Fibroblast of lung (primary cell): Measurements from ENCODE around the gene CLDN3.

Source experiments
- EZH2 ChIP-seq: IDR thresholded peaks from 2 replicates; pipeline ENCODE4 v1.5.1; 2012; ENCODE audit warnings: low read length, control low read depth, mild to moderate bottlenecking; ENCODE audit errors: missing control alignments
- TF ChIP-seq, protein P1 (sequence below), 2 donors: IDR thresholded peaks in 1 of 2; conservative IDR thresholded peaks in 1 of 2; 1 replicate in 1 of 2; 2 replicates in 1 of 2; pipeline ENCODE4 v1.5.1; 2011 to 2012; ENCODE audit warnings: low read length in 2 of 2, control low read depth in 1 of 2, inconsistent platforms in 1 of 2, low read depth in 1 of 2, mild to moderate bottlenecking in 1 of 2

- no peak for TF ChIP-seq EZH2
- TF ChIP-seq, protein P1, sequence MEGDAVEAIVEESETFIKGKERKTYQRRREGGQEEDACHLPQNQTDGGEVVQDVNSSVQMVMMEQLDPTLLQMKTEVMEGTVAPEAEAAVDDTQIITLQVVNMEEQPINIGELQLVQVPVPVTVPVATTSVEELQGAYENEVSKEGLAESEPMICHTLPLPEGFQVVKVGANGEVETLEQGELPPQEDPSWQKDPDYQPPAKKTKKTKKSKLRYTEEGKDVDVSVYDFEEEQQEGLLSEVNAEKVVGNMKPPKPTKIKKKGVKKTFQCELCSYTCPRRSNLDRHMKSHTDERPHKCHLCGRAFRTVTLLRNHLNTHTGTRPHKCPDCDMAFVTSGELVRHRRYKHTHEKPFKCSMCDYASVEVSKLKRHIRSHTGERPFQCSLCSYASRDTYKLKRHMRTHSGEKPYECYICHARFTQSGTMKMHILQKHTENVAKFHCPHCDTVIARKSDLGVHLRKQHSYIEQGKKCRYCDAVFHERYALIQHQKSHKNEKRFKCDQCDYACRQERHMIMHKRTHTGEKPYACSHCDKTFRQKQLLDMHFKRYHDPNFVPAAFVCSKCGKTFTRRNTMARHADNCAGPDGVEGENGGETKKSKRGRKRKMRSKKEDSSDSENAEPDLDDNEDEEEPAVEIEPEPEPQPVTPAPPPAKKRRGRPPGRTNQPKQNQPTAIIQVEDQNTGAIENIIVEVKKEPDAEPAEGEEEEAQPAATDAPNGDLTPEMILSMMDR (conservative IDR thresholded peaks at IDR 0.05 in 1 of 2, IDR thresholded peaks at IDR 0.05 in 1 of 2; ENCODE audit: low read depth in 1 of 2, low read length in 2 of 2): no peak
These were observed 42.1 kb downstream of the CLDN3 start for GRCh38 chr7:73727952-73728351.
